GM19452 (cell line): ENCODE results near the gene GDI1.

Experiments used
- ATAC-seq: cut with Tn5 transposase; IDR thresholded peaks from one replicate; pipeline ENCODE4 v1.9.1; 2021; ENCODE audit not compliant: unreplicated experiment

GDI1 gene

GRCh38 chrX:154459832-154460231 lies 22.9 kb downstream of the GDI1 start:
- ATAC-seq: no peak

GRCh38 chrX:154460326-154460725 lies 23.4 kb downstream of the GDI1 start:
- ATAC-seq: no peak

DNA sequence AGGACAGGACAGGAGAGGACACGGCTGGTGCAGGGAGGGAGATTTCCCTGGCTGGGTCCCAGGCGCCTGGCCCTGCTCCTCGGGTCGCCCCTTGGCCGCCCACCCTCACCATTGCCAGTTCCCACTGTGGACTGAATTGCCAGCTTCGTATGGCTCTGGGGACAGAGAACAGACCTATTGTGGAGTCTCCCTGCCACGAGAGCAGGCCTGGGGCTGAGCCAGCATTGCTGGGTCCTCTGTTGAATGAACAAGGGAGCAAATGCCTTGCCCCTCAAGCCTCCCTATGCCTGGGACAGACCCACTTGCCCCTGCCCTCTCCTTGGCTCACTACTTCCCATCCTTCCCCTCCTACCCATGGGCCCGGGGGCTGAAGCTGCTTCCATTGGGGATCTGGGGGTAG lies 25.4 kb downstream of the GDI1 start:
- no peak for ATAC-seq

DNA sequence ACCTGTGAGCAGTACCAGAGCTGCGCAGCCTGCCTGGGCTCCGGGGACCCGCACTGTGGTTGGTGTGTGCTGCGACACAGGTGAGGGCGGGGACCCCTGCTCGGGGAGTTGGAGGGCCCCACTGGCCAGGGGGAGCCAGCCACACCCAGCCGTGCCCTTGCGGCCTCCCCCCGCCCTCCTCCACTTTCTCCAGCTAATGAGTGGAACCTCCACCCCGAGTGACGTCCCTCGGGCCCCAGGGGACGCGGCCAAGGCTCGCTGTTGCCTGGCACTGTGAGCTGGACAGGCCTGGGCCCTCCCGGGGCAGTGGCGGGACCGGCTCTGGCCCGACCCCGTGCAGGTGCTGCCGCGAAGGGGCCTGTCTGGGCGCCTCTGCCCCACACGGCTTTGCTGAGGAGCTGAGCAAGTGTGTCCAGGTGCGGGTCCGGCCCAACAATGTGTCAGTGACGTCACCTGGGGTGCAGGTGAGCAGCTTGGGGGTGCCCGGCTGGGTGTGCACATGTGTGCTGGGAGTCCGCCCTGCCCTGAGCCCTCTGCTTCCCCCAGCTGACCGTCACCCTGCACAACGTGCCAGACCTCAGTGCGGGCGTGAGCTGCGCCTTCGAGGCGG lies 26.8 kb downstream of the GDI1 start:
- no peak for ATAC-seq

DNA sequence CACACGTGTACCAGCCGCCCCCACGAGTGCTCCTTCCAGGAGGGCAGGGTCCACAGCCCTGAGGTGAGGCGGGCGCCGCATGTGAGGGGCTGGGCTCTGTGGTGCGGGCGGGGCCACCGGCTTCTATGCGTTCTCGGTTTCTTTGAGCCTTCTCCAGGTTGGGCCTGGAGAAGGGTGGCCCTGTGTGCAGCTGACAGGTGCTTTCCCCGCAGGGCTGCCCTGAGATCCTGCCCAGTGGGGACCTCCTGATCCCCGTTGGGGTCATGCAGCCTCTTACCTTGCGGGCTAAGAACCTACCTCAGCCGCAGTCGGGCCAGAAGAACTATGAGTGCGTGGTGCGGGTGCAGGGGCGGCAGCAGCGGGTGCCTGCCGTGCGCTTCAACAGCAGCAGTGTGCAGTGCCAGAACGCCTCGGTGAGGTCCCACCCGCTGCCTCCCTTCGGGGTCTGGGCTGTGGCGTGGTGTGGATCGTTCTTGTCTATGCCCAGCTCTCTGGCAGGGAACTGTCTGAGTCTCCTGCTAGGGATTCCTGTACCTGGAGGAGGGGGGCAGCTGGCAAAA lies 27.9 kb downstream of the GDI1 start:
- no peak for ATAC-seq

- no peak for ATAC-seq
Measured at GRCh38 chrX:154465601-154466000, 28.6 kb downstream of the GDI1 start.

- no peak for ATAC-seq
Measured at GRCh38 chrX:154466036-154466435, 29.1 kb downstream of the GDI1 start.

- no peak for ATAC-seq
Measured at GRCh38 chrX:154466907-154467306, 30.0 kb downstream of the GDI1 start.

DNA sequence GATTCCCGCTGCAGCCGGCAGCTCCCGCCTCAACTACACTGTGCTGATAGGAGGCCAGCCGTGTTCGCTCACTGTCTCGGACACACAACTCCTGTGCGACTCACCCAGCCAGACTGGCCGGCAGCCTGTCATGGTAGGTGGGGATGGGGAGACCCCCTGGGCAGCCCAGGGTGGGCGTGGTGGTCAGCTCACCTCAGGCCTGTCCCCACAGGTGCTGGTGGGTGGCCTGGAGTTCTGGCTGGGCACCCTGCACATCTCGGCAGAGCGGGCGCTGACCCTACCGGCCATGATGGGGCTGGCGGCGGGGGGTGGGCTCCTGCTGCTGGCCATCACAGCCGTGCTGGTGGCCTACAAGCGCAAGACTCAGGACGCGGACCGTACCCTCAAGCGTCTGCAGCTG lies 30.6 kb downstream of the GDI1 start:
- ATAC-seq: no peak

GRCh38 chrX:154468217-154468616 lies 31.3 kb downstream of the GDI1 start:
- no peak for ATAC-seq

GRCh38 chrX:154469114-154469513 lies 32.2 kb downstream of the GDI1 start:
- ATAC-seq: no peak

GRCh38 chrX:154469880-154470279 lies 32.9 kb downstream of the GDI1 start:
- ATAC-seq: no peak

DNA sequence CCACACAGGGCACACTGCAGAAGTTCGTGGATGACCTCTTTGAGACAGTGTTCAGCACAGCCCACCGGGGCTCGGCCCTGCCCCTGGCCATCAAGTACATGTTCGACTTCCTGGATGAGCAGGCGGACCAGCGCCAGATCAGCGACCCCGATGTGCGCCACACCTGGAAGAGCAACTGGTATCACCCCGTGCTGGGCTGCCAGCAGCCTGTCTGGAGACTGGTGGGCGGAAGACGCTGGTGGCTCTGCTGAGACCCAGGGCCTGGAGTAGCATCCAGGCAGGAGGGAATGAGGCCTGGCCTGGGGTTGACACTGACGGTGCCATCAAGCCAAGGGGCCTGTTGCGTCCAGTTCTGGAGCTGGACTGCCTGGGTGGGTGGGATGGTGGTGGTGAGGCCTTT lies 33.5 kb downstream of the GDI1 start:
- no peak for ATAC-seq

GRCh38 chrX:154470914-154471568 lies 34.1 kb downstream of the GDI1 start:
- no peak for ATAC-seq

GRCh38 chrX:154471839-154472684 lies 35.1 kb downstream of the GDI1 start:
- ATAC-seq: no peak

DNA sequence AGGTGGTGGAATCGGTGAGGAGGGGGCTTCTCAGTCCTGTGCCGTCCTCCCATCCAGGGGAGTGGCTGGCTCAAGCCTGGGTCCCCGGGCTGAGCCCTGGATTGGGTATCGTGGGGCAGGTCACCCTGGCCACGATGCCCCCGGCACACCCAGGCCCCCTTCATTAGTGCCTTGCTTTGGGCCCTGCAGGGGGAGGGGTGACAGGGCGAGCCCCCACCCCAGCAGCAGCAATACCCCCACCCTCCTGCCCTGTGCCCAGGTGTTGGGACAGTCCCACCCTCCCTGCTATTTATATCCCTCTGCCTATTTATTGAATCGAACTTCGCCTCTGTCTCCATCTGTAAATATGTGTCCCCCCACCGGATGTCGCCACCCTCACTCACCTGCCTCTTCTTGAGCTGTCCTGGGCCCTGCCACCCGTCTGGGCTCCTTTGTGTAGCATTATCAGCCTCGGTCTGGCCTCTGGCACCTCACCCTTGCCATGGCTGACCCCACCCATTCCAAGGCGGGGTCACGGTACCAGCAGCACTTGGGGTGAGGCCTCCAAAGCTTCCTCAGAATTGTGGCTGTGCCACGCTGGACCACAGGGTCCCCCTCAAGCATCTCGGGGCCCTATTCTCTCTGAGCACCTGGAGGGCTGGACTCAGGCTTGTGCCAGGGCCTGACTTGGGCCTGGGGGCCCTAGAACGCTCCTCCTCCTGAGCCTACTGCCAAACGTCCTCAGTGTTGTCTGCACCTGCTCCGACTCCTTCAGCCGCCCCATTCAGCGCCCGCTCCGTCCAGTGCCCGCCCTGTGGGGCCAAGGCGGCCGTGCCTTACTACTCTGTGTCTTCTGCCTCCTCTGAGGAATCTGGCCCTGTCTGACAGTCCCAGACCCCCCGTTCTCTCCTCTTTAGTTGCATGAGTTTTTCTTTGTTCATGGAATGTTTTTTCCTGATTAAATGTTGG lies 36.0 kb downstream of the GDI1 start:
- no peak for ATAC-seq

DNA sequence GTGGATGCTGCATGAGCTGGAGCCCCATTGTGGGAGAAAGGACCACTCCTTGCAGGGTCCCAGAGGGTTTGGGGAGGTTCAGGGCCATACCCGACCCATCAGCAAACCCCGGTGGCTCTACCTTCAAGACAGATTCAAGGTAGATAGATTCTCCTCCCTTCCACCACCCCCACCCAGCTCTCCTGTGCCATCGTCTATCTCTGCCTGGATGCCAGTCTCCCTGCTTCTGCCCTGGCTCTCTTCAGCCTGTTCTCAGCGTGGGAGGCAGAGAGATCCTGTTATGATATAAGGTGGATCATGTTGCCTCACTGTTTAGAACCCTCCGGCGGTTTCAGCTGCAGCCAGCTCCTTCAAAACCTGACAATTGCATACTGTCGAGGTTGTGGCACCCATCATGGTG lies 36.7 kb downstream of the GDI1 start:
- no peak for ATAC-seq

- ATAC-seq: no peak
Measured at GRCh38 chrX:154476821-154477220, 39.9 kb downstream of the GDI1 start.

DNA sequence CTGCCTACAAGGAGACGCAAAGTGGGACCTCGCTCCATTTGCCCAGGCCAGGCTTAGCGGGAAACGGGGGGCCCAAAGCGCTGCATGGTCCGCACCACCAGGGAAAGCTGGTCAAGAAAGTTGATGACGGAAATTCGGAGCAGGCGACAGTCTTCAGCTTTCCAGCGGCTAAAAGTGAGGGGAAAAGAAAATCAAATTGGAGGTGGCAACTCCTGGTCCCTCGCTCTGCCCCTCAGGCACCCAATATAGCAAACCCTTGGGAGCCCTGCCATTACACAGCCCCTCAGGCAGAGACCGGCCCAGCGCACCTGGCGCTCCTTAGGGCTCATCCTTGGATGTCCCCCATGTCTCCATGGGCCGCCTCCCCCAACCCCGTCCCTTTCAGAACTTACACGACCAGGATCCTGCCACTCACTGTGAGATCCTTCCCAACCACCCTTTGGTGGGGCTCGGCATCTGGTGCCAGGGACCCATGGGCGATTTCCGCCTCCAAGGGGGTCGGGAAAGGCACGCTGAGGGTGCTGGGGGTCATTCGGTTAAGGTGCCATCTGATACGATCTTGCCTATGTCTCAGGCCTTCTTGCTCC lies 41.0 kb downstream of the GDI1 start:
- ATAC-seq: no peak
